Keratinocyte (primary cell): ENCODE results near the gene MRAP. TPM values are rescaled to one million over a fixed set of nuclear protein-coding genes. Genes with fewer than 3 reads are reported as not detected.

ENCODE experiments used
- DNase-seq: peaks from one replicate; pipeline ENCODE4 v3.0.0-alpha.2; 2011; ENCODE audit warnings: low read depth, missing footprints, low spot score
- FAIRE-seq: peaks from 2 replicates; lab custom pipeline; 2011; peaks lifted over from hg19 to GRCh38; lab: Jason Lieb, UNC
- H2AFZ ChIP-seq: 2 replicates; pipeline ENCODE4 v1.6.0; 2012; ENCODE audit warnings: low read length, control low read depth, inconsistent platforms; ENCODE audit not compliant: control insufficient read depth
- H3K27ac ChIP-seq: 2 replicates; pipeline ENCODE4 v1.5.1; 2011; ENCODE audit warnings: low read length; ENCODE audit not compliant: control insufficient read depth, insufficient read depth
- H3K27me3 ChIP-seq: 3 replicates; pipeline ENCODE4 v1.6.0; 2011; ENCODE audit warnings: low read length; ENCODE audit not compliant: control insufficient read depth, insufficient read depth; ENCODE audit errors: extremely low read depth
- H3K36me3 ChIP-seq, 2 experiments: 2 replicates in 1 of 2; 3 replicates in 1 of 2; pipeline ENCODE4 v1.5.1; 2011; ENCODE audit warnings: low read length in 2 of 2, mild to moderate bottlenecking in 1 of 2; ENCODE audit not compliant: control insufficient read depth in 2 of 2, insufficient read depth in 2 of 2; ENCODE audit errors: extremely low read depth in 1 of 2
- H3K4me1 ChIP-seq: 3 replicates; pipeline ENCODE4 v1.5.1; 2011; ENCODE audit warnings: low read length; ENCODE audit not compliant: control insufficient read depth, insufficient read depth; ENCODE audit errors: extremely low read depth
- H3K4me2 ChIP-seq: 3 replicates; pipeline ENCODE4 v1.6.0; 2011; ENCODE audit warnings: low read depth, low read length; ENCODE audit not compliant: control insufficient read depth, insufficient read depth; ENCODE audit errors: extremely low read depth
- H3K4me3 ChIP-seq, 3 experiments: fragments of 200-600 bp in 1 of 3; sonication (generic) in 1 of 3; 2 replicates in 2 of 3; 3 replicates in 1 of 3; pipeline ENCODE4 v1.5.1; 2011 to 2016; ENCODE audit warnings: low read length in 3 of 3, mild to moderate bottlenecking in 3 of 3, control low read depth in 2 of 3, inconsistent platforms in 1 of 3, low read depth in 1 of 3, mixed read lengths in 1 of 3, mixed run types in 1 of 3, moderate library complexity in 1 of 3; ENCODE audit not compliant: control insufficient read depth in 2 of 3, insufficient read depth in 2 of 3; ENCODE audit errors: extremely low read depth in 1 of 3
- H3K79me2 ChIP-seq: 2 replicates; pipeline ENCODE4 v1.6.0; 2012; ENCODE audit warnings: low read length; ENCODE audit not compliant: control insufficient read depth, insufficient read depth
- H3K9ac ChIP-seq: 3 replicates; pipeline ENCODE4 v1.6.0; 2011; ENCODE audit warnings: low read length; ENCODE audit not compliant: control insufficient read depth, insufficient read depth; ENCODE audit errors: extremely low read depth
- H3K9me1 ChIP-seq: 3 replicates; pipeline ENCODE4 v1.6.0; 2011; ENCODE audit warnings: low read length; ENCODE audit not compliant: control insufficient read depth, insufficient read depth; ENCODE audit errors: extremely low read depth
- H3K9me3 ChIP-seq: 2 replicates; pipeline ENCODE4 v1.5.1; 2012; ENCODE audit warnings: low read depth, low read length; ENCODE audit not compliant: control insufficient read depth
- H4K20me1 ChIP-seq: 3 replicates; pipeline ENCODE4 v1.6.0; 2011; ENCODE audit warnings: low read length; ENCODE audit not compliant: control insufficient read depth, insufficient read depth; ENCODE audit errors: extremely low read depth
- CTCF ChIP-seq, 3 experiments: IDR thresholded peaks in 1 of 3; conservative IDR thresholded peaks in 1 of 3; optimal IDR thresholded peaks in 1 of 3; 2 replicates in 2 of 3; 3 replicates in 1 of 3; pipeline versions ENCODE3 to v1.5.1; 2011; ENCODE audit warnings: low read length in 3 of 3, mild to moderate bottlenecking in 3 of 3, moderate library complexity in 2 of 3, control low read depth in 1 of 3, inconsistent platforms in 1 of 3; ENCODE audit not compliant: insufficient read depth in 2 of 3; ENCODE audit errors: extremely low read depth in 1 of 3
- EZH2 ChIP-seq: IDR thresholded peaks from one replicate; pipeline ENCODE4 v1.6.1; 2012; ENCODE audit warnings: inconsistent platforms, mild to moderate bottlenecking, low read length, moderate library complexity
- dilution Hi-C: fragments of 300-500 bp; cut with MboI; formaldehyde crosslinking; loops from one replicate; pipeline ENCODE4 v1.7.0; 2020; ENCODE audit warnings: low sequenced_read_pairs; ENCODE audit not compliant: extremely low pct_ligation_motif_present
- polyA plus RNA-seq, 5 experiments: library from polyadenylated mRNA; depleted of rRNA in 3 of 5; stranded (reverse) in 3 of 5; stranded (forward) in 1 of 5; unstranded in 1 of 5; fragments of >200 nt; gene quantifications; 1 replicate in 1 of 5; 2 replicates in 3 of 5; 3 replicates in 1 of 5; pipeline versions ENCODE4 v1.2.1 to v1.2.3, GENCODE V29; 2011 to 2012; ENCODE audit warnings: missing spikeins in 2 of 5, low read depth in 1 of 5, low replicate concordance in 1 of 5

The MRAP gene
- polyA plus RNA-seq, 1 donor (not counting 4 experiments of a cell fraction or from before 2014, with no cell fraction given): not detected

GRCh38 chr21:32335601-32336575 lies 37.2 kb downstream of the MRAP start:
- dilution Hi-C loops: no loop called here
- no peaks in the 10 kb centered on the region for H3K9me1 ChIP-seq
- H3K79me2 ChIP-seq: no peaks in the 10 kb centered on the region
- no peak overlapping the region for H3K9ac ChIP-seq
- no peak for DNase-seq
- H3K27me3 ChIP-seq: no peaks in the 10 kb centered on the region
- no peak overlapping the region for H2AFZ ChIP-seq
- H4K20me1 ChIP-seq: peaks cover 4% of the 10 kb centered on the region
- no peak for TF ChIP-seq CTCF (optimal IDR thresholded peaks at IDR 0.05 in 1 of 3, IDR thresholded peaks at IDR 0.05 in 1 of 3, conservative IDR thresholded peaks at IDR 0.05 in 1 of 3; ENCODE audit: extremely low read depth in 1 of 3, insufficient read depth in 2 of 3, low read length in 3 of 3)
- no peak for TF ChIP-seq EZH2
- no peak overlapping the region for H3K4me2 ChIP-seq
- H3K4me3 ChIP-seq: no peak overlapping the region
- peaks cover 45 to 65% of the 10 kb centered on the region in 2 experiments for H3K36me3 ChIP-seq
- no peak overlapping the region for H3K27ac ChIP-seq
- FAIRE-seq: no peak
- peaks cover 3% of the 10 kb centered on the region for H3K4me1 ChIP-seq
- no peaks in the 10 kb centered on the region for H3K9me3 ChIP-seq

GRCh38 chr21:32336711-32337110 lies 38.1 kb downstream of the MRAP start:
- no peak overlapping the region for H3K27ac ChIP-seq

More at GRCh38 chr21:32336711-32337110, 38.1 kb downstream of the MRAP start:
- H2AFZ ChIP-seq: no peak overlapping the region
- H4K20me1 ChIP-seq: peaks cover 4% of the 10 kb centered on the region
- peaks cover 3% of the 10 kb centered on the region for H3K4me1 ChIP-seq
- H3K79me2 ChIP-seq: no peaks in the 10 kb centered on the region
- H3K9ac ChIP-seq: no peak overlapping the region
- no peak for FAIRE-seq
- DNase-seq: no peak
- H3K36me3 ChIP-seq: peaks cover 43 to 57% of the 10 kb centered on the region in 2 experiments
- no peaks in the 10 kb centered on the region for H3K9me3 ChIP-seq
- dilution Hi-C loops: no loop called here
- H3K9me1 ChIP-seq: no peaks in the 10 kb centered on the region
- H3K4me3 ChIP-seq: no peak overlapping the region
- TF ChIP-seq EZH2: no peak
- TF ChIP-seq CTCF (optimal IDR thresholded peaks at IDR 0.05 in 1 of 3, IDR thresholded peaks at IDR 0.05 in 1 of 3, conservative IDR thresholded peaks at IDR 0.05 in 1 of 3; ENCODE audit: extremely low read depth in 1 of 3, insufficient read depth in 2 of 3, low read length in 3 of 3): no peak
- no peaks in the 10 kb centered on the region for H3K27me3 ChIP-seq
- no peak overlapping the region for H3K4me2 ChIP-seq
